Natural killer cell (primary cell): Measurements from ENCODE around the gene PTPRK. TPM values are rescaled to one million over a fixed set of nuclear protein-coding genes. Genes with fewer than 3 reads are reported as not detected.

Source experiments
- ATAC-seq, 3 donors: fragments of 150-1000 bp in 2 of 3; fragments of 200-7000 bp in 1 of 3; cut with Tn5 transposase; 1 replicate in 1 of 3; 2 replicates in 2 of 3; pipeline ENCODE4 v1.10.0; 2021; ENCODE audit warnings: mild to moderate bottlenecking in 2 of 3, moderate library complexity in 2 of 3
- DNase-seq, 2 donors: peaks; one replicate each; pipeline versions ENCODE4 v3.0.0 to v3.0.0-alpha.2; 2013 to 2021; ENCODE audit warnings: mixed read lengths in 1 of 2
- H3K27ac ChIP-seq: one replicate; pipeline ENCODE4 v1.5.1; 2013; ENCODE audit warnings: mild to moderate bottlenecking, low read length
- H3K27me3 ChIP-seq: one replicate; pipeline ENCODE4 v1.6.1; 2013; ENCODE audit warnings: low read length; ENCODE audit not compliant: control insufficient read depth, insufficient read depth
- H3K36me3 ChIP-seq: one replicate; pipeline ENCODE4 v1.6.1; 2013; ENCODE audit warnings: low read length; ENCODE audit not compliant: control insufficient read depth, insufficient read depth
- H3K4me1 ChIP-seq: one replicate; pipeline ENCODE4 v1.6.1; 2013; ENCODE audit warnings: low read length; ENCODE audit not compliant: control insufficient read depth, insufficient read depth
- H3K4me3 ChIP-seq: one replicate; pipeline ENCODE4 v1.5.1; 2013; ENCODE audit warnings: low read length
- H3K9me3 ChIP-seq: one replicate; pipeline ENCODE4 v1.6.1; 2013; ENCODE audit warnings: low read length; ENCODE audit not compliant: control insufficient read depth, insufficient read depth
- H3K27ac Mint-ChIP-seq, 2 donors: one replicate each; pipeline ENCODE4 v1.8.0; 2022; ENCODE audit warnings: mild to moderate bottlenecking in 2 of 2, mixed read lengths in 2 of 2, moderate library complexity in 1 of 2
- H3K27me3 Mint-ChIP-seq, 2 donors: one replicate each; pipeline ENCODE4 v1.8.0; 2022; ENCODE audit warnings: low read depth in 2 of 2, mixed read lengths in 2 of 2
- H3K36me3 Mint-ChIP-seq: one replicate; pipeline ENCODE4 v1.8.0; 2022; ENCODE audit warnings: mixed read lengths
- H3K4me1 Mint-ChIP-seq, 2 donors: one replicate each; pipeline ENCODE4 v1.8.0; 2022; ENCODE audit warnings: mixed read lengths in 2 of 2
- H3K4me3 Mint-ChIP-seq: one replicate; pipeline ENCODE4 v1.8.0; 2022; ENCODE audit warnings: mild to moderate bottlenecking, moderate library complexity, mixed read lengths
- H3K9me3 Mint-ChIP-seq, 2 donors: one replicate each; pipeline ENCODE4 v1.8.0; 2022; ENCODE audit warnings: mixed read lengths in 2 of 2
- WGBS: methylation state at CpG from one replicate; pipeline ENCODE4 v1.1.7; 2013; ENCODE audit warnings: missing lambda C conversion rate; ENCODE audit not compliant: insufficient coverage; 5-methylcytosine and 5-hydroxymethylcytosine counted together
- intact Hi-C: fragments of 100-400 bp; cut with micrococcal nuclease; formaldehyde crosslinking; loops from one replicate; pipeline ENCODE4 v1.14.2; 2022
- total RNA-seq, 4 donors: library from RNA; stranded (reverse); fragments of 120-200 nt in 1 of 4; gene quantifications; one replicate each; pipeline versions ENCODE4 v1.2.3 to v1.2.4, GENCODE V29; 2013 to 2022
- TF ChIP-seq, protein P1 (sequence below): fragments of 200-600 bp; IDR thresholded peaks from one replicate; pipeline ENCODE4 v1.8.0; 2022; ENCODE audit warnings: antibody characterized with exemption

PTPRK gene
- total RNA-seq, 3 donors from 2014 or later (not counting 1 experiment from before 2014, with no cell fraction given), result 0.14 to 1.2 (median 0.95) TPM

DNA sequence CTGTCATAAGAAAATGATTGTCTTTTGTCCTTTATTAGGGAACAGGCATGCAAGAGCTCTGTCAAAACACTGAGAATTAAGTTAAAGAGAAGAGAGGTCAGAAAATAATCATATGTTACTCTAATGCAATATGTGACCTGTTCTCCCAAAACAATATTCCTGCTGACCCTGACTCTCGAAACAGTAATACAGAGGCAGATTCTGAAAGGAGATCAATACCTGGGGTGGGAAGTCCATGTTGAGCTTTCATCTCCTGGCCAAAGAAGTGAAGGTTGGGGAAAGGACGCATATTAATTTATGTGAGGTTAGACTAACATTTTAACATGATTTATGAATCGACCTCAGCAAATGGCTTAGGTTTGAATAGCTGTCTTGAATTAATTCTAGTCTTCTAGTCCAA lies 243.0 kb downstream of the PTPRK start:
- Mint-ChIP-seq H3K9me3 (no peaks in the 10 kb centered on the region), H3K27me3 (no peaks in the 10 kb centered on the region), H3K4me1 (no peaks in the 10 kb centered on the region), H3K27ac (no peak overlapping the region), H3K36me3 (no peaks in the 10 kb centered on the region), H3K4me3 (no peak overlapping the region)
- DNase-seq (no peak), ATAC-seq (no peak)
- H3K27ac ChIP-seq, result no peak overlapping the region
- intact Hi-C loops, result no loop called here
- no peaks in the 10 kb centered on the region for H3K27me3 ChIP-seq
- H3K9me3 ChIP-seq, result no peaks in the 10 kb centered on the region
- TF ChIP-seq, protein P1, sequence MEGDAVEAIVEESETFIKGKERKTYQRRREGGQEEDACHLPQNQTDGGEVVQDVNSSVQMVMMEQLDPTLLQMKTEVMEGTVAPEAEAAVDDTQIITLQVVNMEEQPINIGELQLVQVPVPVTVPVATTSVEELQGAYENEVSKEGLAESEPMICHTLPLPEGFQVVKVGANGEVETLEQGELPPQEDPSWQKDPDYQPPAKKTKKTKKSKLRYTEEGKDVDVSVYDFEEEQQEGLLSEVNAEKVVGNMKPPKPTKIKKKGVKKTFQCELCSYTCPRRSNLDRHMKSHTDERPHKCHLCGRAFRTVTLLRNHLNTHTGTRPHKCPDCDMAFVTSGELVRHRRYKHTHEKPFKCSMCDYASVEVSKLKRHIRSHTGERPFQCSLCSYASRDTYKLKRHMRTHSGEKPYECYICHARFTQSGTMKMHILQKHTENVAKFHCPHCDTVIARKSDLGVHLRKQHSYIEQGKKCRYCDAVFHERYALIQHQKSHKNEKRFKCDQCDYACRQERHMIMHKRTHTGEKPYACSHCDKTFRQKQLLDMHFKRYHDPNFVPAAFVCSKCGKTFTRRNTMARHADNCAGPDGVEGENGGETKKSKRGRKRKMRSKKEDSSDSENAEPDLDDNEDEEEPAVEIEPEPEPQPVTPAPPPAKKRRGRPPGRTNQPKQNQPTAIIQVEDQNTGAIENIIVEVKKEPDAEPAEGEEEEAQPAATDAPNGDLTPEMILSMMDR, result no peak
- no peaks in the 10 kb centered on the region for H3K36me3 ChIP-seq
- H3K4me3 ChIP-seq, result no peak overlapping the region
- WGBS, result 100% methylated on average over 2 of the region's 3 CpGs
- H3K4me1 ChIP-seq, result no peaks in the 10 kb centered on the region

DNA sequence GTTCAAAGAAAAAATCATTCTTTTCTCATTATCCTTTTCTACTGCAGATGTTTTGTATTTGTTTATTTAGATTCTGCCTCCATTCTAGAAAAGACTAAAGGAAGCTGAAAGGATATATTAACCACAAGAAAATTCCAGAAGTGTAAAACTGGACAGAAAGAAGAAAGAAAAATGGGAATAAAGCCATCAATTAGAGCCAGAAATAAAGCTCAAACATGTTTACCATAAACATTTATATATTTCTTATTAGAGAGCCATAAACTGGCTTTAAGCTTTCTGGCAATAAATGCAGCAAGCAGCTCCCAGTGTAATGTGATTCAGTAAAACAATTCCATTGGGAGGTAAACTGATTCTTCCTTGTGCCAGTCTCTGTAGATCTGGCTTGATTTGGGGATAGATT lies 244.1 kb downstream of the PTPRK start:
- DNase-seq (no peak), ATAC-seq (no peak)
- H3K27ac ChIP-seq, result no peak overlapping the region
- Mint-ChIP-seq H3K4me1 (no peaks in the 10 kb centered on the region), H3K27ac (no peak overlapping the region), H3K4me3 (no peak overlapping the region), H3K27me3 (no peaks in the 10 kb centered on the region), H3K36me3 (no peaks in the 10 kb centered on the region), H3K9me3 (no peaks in the 10 kb centered on the region)
- no peaks in the 10 kb centered on the region for H3K9me3 ChIP-seq
- H3K4me3 ChIP-seq, result no peak overlapping the region
- H3K36me3 ChIP-seq, result no peaks in the 10 kb centered on the region
- TF ChIP-seq, protein P1, result no peak
- no peaks in the 10 kb centered on the region for H3K4me1 ChIP-seq
- intact Hi-C loops, result no loop called here
- H3K27me3 ChIP-seq, result no peaks in the 10 kb centered on the region

- intact Hi-C loops, result no loop called here
- H3K36me3 Mint-ChIP-seq, result no peaks in the 10 kb centered on the region
- ATAC-seq, result no peak
Measured at GRCh38 chr6:128275681-128276080, 244.7 kb downstream of the PTPRK start.

DNA sequence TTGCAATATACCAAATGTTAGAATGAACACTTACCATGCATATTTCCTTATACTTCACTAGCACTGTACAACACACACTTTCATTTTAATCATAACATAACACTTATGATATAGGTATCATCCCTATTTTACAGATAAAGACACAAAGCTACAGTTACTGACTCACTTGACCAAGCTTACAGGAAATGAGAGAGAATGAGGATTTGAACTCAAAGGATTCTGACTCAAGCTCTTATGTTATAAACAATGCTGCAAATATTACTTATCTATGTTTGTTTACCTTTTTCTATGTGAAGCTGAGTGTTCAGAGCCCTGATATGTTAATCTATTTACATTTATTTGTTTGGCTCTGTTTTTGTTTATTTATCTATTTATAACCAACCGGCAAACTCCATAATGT lies 245.4 kb downstream of the PTPRK start:
- DNase-seq (no peak), ATAC-seq (no peak)
- Mint-ChIP-seq H3K9me3 (no peaks in the 10 kb centered on the region), H3K27ac (no peak overlapping the region), H3K27me3 (no peaks in the 10 kb centered on the region), H3K36me3 (no peaks in the 10 kb centered on the region), H3K4me3 (no peak overlapping the region), H3K4me1 (no peaks in the 10 kb centered on the region)
- Histone ChIP-seq H3K4me3 (no peak overlapping the region), H3K9me3 (no peaks in the 10 kb centered on the region), H3K27me3 (no peaks in the 10 kb centered on the region), H3K4me1 (no peaks in the 10 kb centered on the region), H3K36me3 (no peaks in the 10 kb centered on the region), H3K27ac (no peak overlapping the region)
- intact Hi-C loops, result no loop called here
- no CpG with 5 or more reads among the region's 1 CpG for WGBS
- TF ChIP-seq, protein P1, result no peak

More at GRCh38 chr6:128275681-128276080, 244.7 kb downstream of the PTPRK start:
- H3K27ac Mint-ChIP-seq, result no peak overlapping the region
- Histone ChIP-seq H3K4me1 (no peaks in the 10 kb centered on the region), H3K9me3 (no peaks in the 10 kb centered on the region), H3K36me3 (no peaks in the 10 kb centered on the region), H3K27ac (no peak overlapping the region), H3K4me3 (no peak overlapping the region), H3K27me3 (no peaks in the 10 kb centered on the region)
- H3K9me3 Mint-ChIP-seq, result no peaks in the 10 kb centered on the region
- no peak for DNase-seq
- no peaks in the 10 kb centered on the region for H3K27me3 Mint-ChIP-seq
- no peak overlapping the region for H3K4me3 Mint-ChIP-seq
- TF ChIP-seq, protein P1, result no peak
- no peaks in the 10 kb centered on the region for H3K4me1 Mint-ChIP-seq
